ENCODE results near the gene PLA1A.
"Not testable (repeated sequence)": the region's sequence is repeated elsewhere in the genome, so short reads cannot be mapped to it uniquely, and the experiment has no call there.

PLA1A gene

GRCh38 chr3:119579366-119580066 lies 18.2 kb upstream of the PLA1A start, which contains the start of gene ADPRH:
TSS of gene ADPRH (plus strand) at chr3:119579492. CDS start at chr3:119582170, 2,678 bp downstream.
- peak; percentile 10 to 31 (median 21) for DNase-seq

DNA sequence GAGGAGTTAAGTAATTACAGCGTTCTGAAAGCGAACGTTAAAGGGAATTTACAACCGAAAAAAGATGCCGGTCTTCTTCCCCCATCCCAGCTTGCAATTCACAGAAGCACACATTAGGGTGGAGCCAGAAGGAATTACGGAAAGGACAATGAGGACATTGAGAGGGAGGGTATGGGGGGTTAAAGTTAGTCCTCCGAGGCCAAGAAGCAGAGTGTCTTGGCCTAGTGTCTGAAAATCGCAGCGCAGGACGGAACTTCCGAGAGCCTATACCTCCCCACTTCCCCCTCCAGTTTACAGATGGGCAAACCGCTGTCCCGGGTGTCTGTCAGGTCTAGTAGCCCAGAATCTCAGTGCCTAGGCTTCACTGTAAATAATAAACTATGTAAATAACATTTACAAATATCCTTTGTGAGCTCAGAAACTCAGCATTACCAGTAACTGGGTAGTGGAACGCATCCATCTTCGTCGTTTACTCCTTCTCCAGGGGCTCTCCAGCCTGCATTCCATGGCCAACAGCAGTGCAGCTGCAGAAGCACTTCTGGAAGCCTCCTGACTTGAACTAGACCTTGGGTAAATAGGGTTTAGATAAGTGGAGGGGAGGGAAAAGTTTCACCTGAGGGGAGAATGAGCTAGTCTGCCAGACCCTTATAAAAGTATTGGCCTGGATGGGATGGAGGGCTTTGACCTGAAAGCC lies 17.5 kb upstream of the PLA1A start:
- no peak for DNase-seq

GRCh38 chr3:119582178-119582577 lies 15.5 kb upstream of the PLA1A start:
- peak in 1 of 4 experiments; percentile 11 for DNase-seq

- DNase-seq, result no peak
These were observed 12.5 kb upstream of the PLA1A start for GRCh38 chr3:119585208-119585607.

DNA sequence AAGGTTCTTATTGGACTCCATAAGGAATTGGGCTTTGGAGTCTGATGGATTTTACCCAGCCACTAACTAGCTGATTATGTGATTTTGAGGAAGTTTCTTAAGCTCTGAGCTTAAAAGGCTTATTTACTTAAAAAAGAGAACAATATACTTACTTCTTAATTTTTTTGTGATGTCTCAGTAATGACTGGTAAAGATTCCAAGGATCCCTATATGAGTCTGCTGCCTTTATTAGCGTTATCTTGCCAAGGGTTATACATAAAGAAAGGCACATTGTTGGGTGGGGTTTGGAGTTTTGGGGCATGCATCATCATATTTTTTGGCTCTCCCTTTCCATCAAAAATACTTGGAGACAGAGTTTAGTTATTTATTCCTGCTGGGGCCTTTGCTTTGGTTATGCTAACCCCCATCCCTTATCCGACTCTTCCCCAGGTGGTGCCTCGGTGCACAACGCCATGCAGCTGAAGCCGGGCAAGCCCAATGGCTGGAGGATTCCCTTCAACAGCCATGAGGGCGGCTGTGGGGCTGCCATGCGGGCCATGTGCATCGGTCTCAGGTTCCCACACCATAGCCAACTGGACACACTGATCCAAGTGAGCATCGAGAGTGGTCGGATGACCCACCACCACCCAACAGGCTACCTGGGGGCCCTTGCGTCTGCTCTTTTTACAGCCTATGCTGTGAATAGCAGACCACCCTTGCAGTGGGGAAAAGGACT lies 11.7 kb upstream of the PLA1A start:
- DNase-seq, result no peak

GRCh38 chr3:119586733-119587172 lies 10.9 kb upstream of the PLA1A start:
- DNase-seq, result no peak

DNA sequence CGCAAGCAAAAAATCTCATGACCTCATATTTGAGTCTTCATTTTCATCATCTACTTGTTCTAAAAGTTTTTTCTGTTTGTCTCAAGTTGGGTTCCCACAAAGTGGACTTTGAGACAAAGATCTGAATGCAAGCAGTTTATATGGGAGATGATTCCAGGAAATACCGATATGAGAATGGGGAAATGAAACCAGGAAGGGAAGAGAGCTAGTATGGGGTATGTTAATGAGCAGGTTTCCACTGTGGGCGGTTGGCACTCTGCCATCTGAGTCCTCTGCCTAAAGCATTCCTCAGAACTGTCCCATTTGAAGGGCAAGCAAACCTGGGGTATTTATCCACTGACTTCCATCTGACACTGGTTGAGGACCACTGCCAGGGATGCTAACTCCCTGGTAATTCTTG lies 9.6 kb upstream of the PLA1A start:
- no peak for DNase-seq

DNA sequence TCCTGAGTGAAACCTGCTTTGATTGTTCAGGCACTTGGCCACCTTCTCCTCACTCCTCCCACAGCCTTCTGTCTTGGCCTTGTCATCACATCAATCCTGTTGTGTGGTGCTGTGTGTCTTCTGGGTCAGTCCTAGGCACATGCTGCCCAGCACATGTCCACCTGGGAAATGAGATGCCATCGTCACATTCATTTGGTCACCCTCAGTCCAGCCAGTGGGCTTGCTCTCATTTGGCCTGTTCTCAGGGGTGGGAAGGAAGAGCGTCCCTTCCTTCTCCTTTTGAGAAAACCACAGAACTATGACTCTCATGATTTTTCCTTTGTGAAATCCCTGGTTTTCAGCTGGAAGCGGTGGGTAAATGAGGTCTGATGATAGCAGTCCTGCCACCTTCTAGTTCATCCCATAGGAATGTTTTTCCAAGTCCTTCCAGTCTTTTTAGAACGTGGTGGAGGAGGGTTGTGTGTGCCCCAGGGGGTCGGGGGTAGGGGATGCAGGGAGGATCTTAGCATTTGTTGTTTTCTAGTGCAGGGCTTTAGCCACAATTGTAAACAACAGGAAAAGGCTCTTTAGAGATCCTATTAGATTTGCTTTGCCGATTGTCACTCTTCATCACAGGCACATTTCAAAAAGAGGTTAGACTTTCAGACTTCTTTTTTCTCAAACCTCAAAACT lies 8.4 kb upstream of the PLA1A start:
- no peak for DNase-seq

- no peak for DNase-seq
These were observed 7.0 kb upstream of the PLA1A start for GRCh38 chr3:119590706-119591105.

- no peak for DNase-seq
These were observed 4.8 kb upstream of the PLA1A start for GRCh38 chr3:119592861-119593260.

DNA sequence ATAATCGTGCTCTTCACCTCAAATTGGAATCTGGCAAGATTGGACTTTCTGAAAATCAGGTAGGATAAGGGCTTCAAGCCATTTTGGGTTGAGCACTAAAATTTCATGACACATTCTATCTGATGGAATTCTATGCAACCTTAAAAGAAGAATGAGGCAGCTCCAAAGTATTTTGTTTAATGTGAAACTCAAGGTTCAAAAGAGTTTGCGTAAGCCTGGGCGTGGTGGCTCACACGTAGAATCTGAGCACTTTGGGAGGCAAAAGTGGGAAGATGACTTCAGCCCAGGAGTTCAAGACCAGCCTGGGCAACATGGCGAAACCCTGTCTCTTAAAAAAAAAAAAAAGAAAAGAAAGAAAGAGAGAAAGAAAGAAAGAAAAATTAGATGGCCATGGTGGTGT lies 3.6 kb upstream of the PLA1A start:
- DNase-seq, result no peak

DNA sequence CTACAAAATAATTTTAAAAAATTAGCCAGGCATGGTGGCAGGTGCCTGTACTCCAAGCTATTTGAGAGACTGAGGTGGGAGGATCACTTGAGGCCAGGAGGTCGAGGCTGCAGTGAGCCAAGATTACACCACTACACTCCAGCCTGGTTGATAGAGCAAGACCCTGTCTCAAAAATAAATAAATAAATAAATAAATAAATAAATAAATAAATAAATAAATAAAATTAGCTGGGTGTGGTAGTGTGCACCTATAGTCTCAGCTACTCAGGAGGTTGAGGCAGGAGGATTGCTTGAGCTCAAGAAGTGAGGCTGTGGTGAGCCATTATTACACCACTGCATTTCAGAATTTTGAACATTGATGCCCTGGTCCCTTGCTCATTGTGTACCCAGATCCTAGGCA lies 2.8 kb upstream of the PLA1A start:
- DNase-seq, result not testable (repeated sequence)

- DNase-seq, result no peak
These were observed 1.9 kb upstream of the PLA1A start for GRCh38 chr3:119595639-119596334.

- DNase-seq, result no peak
These were observed 1.3 kb upstream of the PLA1A start for GRCh38 chr3:119596398-119596797.

DNA sequence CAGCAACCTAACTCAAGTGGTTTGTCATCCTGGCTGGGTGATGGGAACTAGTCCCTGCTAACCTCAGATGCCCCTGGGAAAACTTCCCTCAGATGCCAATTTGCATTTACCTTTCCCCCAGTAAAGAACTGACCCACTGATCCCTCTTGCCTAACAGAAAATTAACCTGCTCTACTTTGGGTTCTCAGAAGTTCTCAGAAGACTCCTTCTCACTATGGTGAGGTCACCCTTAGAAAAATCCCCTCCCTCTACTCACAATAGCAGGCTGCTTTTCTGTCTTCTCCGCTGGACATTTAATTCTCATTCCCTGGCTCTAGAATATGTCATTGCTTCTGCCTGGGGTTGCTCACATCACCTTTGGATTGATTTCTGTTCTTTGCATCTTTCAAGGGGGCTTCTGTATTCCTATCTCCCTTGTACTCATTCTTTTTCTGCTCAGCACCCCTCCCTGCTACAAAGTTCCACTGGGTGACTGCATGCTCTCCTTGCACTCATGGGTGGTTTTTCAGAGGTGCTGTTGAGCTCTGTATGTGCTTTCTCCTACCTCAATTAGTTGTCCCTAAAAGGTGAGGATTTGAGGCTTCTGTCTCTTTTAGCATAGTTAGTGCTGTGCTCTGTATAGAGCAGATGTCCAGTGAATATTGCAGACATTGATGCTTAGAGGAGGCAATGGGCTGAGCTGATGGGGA lies 869 bp downstream of the PLA1A start:
- DNase-seq, result no peak

DNA sequence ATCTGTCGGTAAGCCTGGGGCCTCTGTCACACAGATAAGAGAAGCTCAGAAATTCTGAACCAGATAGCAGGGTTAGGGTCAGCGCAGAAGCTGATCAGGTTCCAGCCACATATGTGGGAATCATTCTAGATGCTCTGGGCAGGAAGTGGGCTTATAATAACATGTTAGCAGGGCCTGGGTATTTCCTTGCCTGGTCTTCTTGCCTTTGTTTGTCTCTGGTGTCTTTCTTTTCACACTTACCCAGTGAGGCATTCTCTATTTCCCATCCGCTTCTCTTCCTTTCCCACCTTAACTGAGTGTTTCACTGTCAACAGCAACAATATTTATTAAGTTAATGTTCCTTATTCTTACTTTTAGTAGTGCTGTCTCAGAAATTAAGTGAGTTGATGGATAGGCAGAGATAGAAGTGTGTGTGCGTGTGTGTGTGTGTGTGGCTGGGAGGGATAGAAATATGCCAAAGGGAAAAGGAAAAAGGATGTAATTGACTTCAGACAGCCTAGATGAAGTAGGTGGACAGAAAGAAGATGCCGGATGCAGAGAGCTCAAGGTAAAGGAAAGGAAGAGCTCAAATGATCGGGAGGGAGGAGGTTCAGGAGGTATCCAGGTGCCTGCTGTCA lies 2.0 kb downstream of the PLA1A start:
- no peak for DNase-seq

DNA sequence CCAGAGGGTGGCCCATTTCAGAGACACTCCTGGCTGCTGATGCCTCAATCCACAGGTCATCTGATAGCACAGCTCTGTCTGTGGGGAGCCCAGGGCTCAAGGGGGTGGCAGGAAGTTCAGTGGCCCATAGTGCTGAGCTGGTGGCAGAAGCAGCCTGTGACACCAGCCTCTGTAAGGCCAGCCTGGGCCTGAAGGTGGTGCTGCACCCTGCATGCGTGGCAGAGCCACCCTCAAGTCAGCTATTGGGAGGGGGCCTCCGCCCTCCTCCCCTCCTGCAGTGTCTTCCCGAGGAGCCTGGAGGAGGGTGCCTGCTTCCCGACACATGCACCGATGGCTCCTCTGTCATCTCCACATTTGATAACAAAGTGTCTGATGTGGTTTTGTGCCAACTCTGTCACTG lies 3.0 kb downstream of the PLA1A start:
- DNase-seq, result no peak

GRCh38 chr3:119601154-119601553 lies 3.5 kb downstream of the PLA1A start:
- DNase-seq, result no peak

GRCh38 chr3:119602676-119603075 lies 5.0 kb downstream of the PLA1A start:
- no peak for DNase-seq

DNA sequence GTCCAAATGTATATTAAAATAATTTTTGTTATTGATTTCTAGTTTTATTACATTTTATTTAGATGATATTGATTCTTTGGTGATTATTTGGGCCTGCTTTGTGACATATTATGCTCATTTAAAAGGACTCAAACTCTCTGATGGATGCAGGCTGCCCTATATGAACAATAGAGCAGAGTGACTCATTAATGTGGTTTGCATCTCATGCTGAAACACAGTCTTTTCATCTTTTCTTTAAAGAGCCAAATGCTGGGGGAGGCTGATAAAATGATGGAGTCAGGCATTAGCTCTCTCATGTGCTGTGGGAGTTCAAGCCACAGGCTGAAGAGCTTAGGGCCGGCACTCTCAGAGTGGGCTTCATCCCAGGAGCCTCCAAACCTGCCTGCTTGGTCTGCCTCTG lies 7.2 kb downstream of the PLA1A start:
- DNase-seq, result no peak

DNA sequence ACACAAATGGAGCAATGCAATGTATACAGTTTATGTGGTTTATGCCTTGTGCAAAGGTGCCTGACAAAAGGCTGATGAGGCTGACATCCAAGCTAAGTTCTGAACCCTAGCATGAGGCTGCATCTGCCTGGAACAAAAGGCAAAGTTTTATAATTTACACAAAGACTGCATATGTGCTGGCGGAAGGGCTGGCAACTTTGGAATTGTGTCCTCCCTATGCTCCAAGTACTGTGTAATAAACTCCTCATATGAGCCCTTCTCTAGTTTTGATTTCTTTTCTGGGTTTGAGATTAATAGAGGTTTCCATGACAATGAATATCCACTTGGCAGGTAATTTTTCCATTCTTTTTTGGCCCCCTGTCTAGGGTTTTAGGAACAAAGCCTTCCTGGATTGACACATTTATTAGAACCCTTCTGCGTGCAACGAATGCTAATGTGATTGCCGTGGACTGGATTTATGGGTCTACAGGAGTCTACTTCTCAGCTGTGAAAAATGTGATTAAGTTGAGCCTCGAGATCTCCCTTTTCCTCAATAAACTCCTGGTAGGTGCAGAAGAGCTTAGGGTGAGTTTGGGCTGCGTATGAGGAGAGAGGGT lies 10.8 kb downstream of the PLA1A start:
- no peak for DNase-seq
